Lower lobe of right lung (tissue), 2 donors: ENCODE results near the gene BMP7. TPM values are rescaled to one million over a fixed set of nuclear protein-coding genes. Genes with fewer than 3 reads are reported as not detected.

Experiments used
- ATAC-seq, 2 donors: fragments of 200-7000 bp; cut with Tn5 transposase; one replicate each; pipeline ENCODE4 v1.9.1; 2020 to 2022; ENCODE audit warnings: mild to moderate bottlenecking in 2 of 2, moderate library complexity in 2 of 2
- DNase-seq: peaks from one replicate; pipeline ENCODE4 v3.0.0-alpha.2; 2020
- H3K27ac ChIP-seq: fragments of 200-600 bp; one replicate; pipeline ENCODE4 v1.8.0; 2022
- H3K27me3 ChIP-seq: fragments of 200-600 bp; one replicate; pipeline ENCODE4 v1.8.0; 2022; ENCODE audit warnings: low read depth
- H3K36me3 ChIP-seq: fragments of 200-600 bp; one replicate; pipeline ENCODE4 v1.8.0; 2022; ENCODE audit warnings: mild to moderate bottlenecking
- H3K4me1 ChIP-seq: fragments of 200-600 bp; one replicate; pipeline ENCODE4 v1.8.0; 2022
- H3K4me3 ChIP-seq: fragments of 200-600 bp; one replicate; pipeline ENCODE4 v1.8.0; 2022; ENCODE audit warnings: mild to moderate bottlenecking
- H3K9me3 ChIP-seq: fragments of 200-600 bp; one replicate; pipeline ENCODE4 v1.8.0; 2022
- intact Hi-C: fragments of 100-400 bp; cut with DNase I; formaldehyde crosslinking; loops from one replicate; pipeline ENCODE4 v1.11.0; 2022
- total RNA-seq: library from RNA; stranded (reverse); fragmentation: NEBNext Ultra II Directional; extraction: Animal tissue kit (Norgen Biotek cat#: 25700); gene quantifications from one replicate; pipeline ENCODE4 v1.2.1, GENCODE V29; 2021
- TF ChIP-seq, protein P1 (sequence below): fragments of 200-600 bp; IDR thresholded peaks from one replicate; pipeline ENCODE4 v1.8.0; 2022; ENCODE audit warnings: antibody characterized with exemption, mild to moderate bottlenecking
- donor health status: DM: no; HTN: yes; CAD: no; lungs with severe emphysema.

The BMP7 gene
- total RNA-seq, 1 donor from 2014 or later = 0.74 TPM

DNA sequence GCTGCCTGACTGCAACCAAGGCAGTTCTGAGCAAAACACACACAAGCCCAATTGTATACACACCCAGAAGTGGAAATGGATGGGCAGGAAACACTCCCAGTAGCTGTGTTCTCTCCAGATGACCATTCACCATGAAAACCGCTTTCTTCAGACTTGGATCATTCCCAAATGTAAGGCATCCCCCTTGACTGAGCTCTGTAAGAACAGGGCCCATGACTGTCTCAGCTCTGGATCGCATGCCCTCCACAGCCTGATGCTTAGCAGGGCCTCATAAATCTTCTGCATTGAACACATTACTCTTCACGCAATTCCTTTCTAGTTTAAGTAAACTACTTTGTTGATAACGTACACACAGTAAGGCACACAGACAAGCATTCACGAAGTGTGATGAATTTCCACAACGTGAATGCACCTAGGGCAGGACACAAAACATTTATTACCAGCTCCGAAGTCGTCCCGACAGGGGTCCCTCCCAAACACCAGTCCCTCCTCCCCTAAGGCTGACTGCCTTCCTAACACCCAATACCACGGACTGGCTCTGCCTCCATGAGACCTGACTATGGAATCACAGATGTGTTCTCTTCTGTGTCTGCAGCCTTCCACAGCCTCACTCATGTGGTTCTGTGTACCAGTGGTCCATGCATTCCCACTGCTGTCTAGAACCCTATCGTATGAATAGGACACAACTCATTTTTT lies 31.7 kb downstream of the BMP7 start:
- Histone ChIP-seq H3K36me3 (no peaks in the 10 kb centered on the region), H3K4me3 (no peak overlapping the region), H3K9me3 (no peaks in the 10 kb centered on the region), H3K27me3 (peaks cover 8% of the 10 kb centered on the region), H3K4me1 (no peaks in the 10 kb centered on the region), H3K27ac (no peak overlapping the region)
- ATAC-seq (no peak), DNase-seq (no peak)
- TF ChIP-seq, protein P1, sequence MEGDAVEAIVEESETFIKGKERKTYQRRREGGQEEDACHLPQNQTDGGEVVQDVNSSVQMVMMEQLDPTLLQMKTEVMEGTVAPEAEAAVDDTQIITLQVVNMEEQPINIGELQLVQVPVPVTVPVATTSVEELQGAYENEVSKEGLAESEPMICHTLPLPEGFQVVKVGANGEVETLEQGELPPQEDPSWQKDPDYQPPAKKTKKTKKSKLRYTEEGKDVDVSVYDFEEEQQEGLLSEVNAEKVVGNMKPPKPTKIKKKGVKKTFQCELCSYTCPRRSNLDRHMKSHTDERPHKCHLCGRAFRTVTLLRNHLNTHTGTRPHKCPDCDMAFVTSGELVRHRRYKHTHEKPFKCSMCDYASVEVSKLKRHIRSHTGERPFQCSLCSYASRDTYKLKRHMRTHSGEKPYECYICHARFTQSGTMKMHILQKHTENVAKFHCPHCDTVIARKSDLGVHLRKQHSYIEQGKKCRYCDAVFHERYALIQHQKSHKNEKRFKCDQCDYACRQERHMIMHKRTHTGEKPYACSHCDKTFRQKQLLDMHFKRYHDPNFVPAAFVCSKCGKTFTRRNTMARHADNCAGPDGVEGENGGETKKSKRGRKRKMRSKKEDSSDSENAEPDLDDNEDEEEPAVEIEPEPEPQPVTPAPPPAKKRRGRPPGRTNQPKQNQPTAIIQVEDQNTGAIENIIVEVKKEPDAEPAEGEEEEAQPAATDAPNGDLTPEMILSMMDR = no peak
- intact Hi-C loops = no loop called here

DNA sequence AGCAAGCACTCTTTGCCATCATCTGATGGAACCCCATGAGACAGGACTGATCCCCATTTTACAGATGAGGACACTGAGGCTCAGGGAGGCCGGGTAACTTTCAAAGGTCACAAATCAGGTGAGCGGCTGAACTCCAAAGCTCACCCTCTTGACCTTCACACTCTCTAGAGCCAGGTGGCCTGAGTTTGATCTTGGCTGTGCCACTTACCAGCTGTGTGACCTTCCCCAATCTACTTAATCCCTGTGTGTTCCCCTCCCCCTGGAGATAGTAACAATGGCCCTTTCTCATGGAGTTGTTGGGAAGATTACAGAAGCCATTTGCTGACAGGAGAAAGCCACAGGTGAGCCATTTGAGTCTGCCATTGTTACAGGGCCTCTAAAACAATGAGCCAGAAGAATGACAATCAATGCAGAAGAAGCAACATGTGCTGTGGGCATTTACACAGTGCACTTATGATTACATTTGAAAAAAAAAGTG lies 34.5 kb downstream of the BMP7 start:
- TF ChIP-seq, protein P1 = no peak
- peaks cover under 1% of the 10 kb centered on the region for H3K27me3 ChIP-seq
- intact Hi-C loops = no loop called here

DNA sequence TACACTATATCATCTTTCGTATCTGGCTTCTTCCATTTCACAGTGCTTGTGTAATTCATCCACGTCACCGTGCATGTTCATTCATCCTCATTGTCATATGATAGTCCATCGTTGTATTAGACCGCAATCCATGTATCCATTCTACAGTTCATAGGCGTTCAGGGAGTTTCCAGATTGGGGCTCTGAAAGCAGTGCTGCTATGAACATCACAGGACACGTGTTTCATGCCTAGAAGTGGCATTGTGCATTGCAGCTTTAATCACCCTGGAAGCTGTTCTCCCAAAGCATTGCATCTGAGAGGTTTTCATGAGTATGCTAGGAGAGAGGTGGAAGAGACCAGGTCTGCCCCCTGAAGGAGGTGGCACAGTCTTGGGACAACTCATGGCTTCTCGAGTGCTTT lies 35.3 kb downstream of the BMP7 start:
- ATAC-seq = no peak
- Histone ChIP-seq H3K9me3 (no peaks in the 10 kb centered on the region), H3K27me3 (no peaks in the 10 kb centered on the region), H3K4me3 (no peak overlapping the region), H3K36me3 (no peaks in the 10 kb centered on the region), H3K27ac (no peak overlapping the region), H3K4me1 (no peaks in the 10 kb centered on the region)
- intact Hi-C loops = no loop called here
- no peak for DNase-seq
- TF ChIP-seq, protein P1 = no peak

More for the DNA sequence above, 34.5 kb downstream of the BMP7 start:
- no peaks in the 10 kb centered on the region for H3K9me3 ChIP-seq
- H3K4me3 ChIP-seq = no peak overlapping the region
- ATAC-seq (no peak), DNase-seq (no peak)
- no peaks in the 10 kb centered on the region for H3K36me3 ChIP-seq
- H3K4me1 ChIP-seq = no peaks in the 10 kb centered on the region
- no peak overlapping the region for H3K27ac ChIP-seq

DNA sequence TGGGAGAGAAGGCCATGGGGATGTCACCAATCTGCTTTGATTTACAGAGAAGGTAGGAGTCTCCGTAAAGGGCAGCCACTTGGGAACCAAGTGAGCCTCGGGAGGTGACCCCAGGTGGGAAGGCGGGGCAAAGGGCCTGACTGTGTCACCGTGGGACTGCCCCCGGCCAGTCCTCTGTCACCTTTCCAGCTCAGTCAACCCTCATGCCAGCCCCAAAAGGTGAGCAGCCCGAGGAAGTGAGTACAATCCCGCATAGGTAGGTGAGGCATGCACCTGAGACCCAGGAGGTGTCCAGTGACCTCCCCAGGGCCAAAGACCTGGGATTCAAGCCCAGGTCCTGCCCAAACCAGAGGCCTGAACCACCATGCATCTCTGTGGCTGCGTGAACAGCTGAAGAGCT lies 36.2 kb downstream of the BMP7 start:
- ATAC-seq (no peak), DNase-seq (no peak)
- TF ChIP-seq, protein P1 = no peak
- H3K4me1 ChIP-seq = no peaks in the 10 kb centered on the region
- H3K4me3 ChIP-seq = no peak overlapping the region
- H3K27me3 ChIP-seq = no peaks in the 10 kb centered on the region
- intact Hi-C loops = no loop called here
- no peaks in the 10 kb centered on the region for H3K36me3 ChIP-seq
- no peaks in the 10 kb centered on the region for H3K9me3 ChIP-seq
- no peak overlapping the region for H3K27ac ChIP-seq

DNA sequence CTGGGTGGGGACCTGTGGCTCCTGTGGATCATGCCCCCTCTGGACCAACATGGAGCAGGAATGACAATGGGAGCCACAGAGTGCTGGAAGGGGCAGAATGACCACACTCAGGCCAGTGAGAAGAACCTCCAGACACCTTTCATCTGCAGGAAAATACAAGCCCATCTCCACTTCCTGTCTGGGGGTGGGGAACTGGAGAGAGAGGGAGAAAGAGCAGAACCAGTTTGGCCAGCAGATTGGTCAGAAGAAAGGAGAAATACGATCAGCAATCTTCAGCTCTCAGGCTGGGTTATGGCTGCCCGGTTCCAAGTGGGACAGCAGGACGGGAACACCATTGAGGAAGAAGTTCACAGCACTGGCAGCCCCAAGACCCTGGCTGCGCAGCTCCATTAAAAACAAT lies 37.0 kb downstream of the BMP7 start:
- Histone ChIP-seq H3K4me3 (no peak overlapping the region), H3K36me3 (no peaks in the 10 kb centered on the region), H3K9me3 (no peaks in the 10 kb centered on the region), H3K27me3 (no peaks in the 10 kb centered on the region), H3K4me1 (no peaks in the 10 kb centered on the region), H3K27ac (no peak overlapping the region)
- ATAC-seq = no peak
- no peak for DNase-seq
- TF ChIP-seq, protein P1 = no peak
- intact Hi-C loops = no loop called here
